OCI-LY7 (cell line): ENCODE measurements around the gene AEN. TPM values are rescaled to one million over a fixed set of nuclear protein-coding genes. Genes with fewer than 3 reads are reported as not detected.

Experiments used
- BruUV-seq: library from RNA; stranded (reverse); fragments of 400-500 nt; replicated peaks from 2 replicates; lab custom pipeline; 2021; lab: Mats Ljungman, UMichigan
- CTCF ChIA-PET: fragments of 300-600 bp; sonication (Branson Sonifier 250); formaldehyde crosslinking; loops from one replicate; lab custom pipeline; 2022; ENCODE audit warnings: antibody characterized with exemption; ENCODE audit not compliant: unreplicated experiment; lab: Charles Lee
- POLR2A ChIA-PET: fragments of 300-600 bp; sonication (Branson Sonifier 250); formaldehyde crosslinking; loops from one replicate; lab custom pipeline; 2022; ENCODE audit warnings: antibody characterized with exemption; lab: Charles Lee
- DNase-seq: peaks from one replicate; pipeline ENCODE4 v3.0.0-alpha.2; 2015; ENCODE audit warnings: low spot score
- H2AFZ ChIP-seq: fragments of 200-600 bp; sonication (generic), shearing (Covaris generic); 2 replicates; pipeline ENCODE4 v1.6.1; 2014; ENCODE audit warnings: mild to moderate bottlenecking, antibody characterized with exemption, low read length, moderate library complexity
- H3K27ac ChIP-seq: fragments of 200-600 bp; sonication (generic); 2 replicates; pipeline ENCODE4 v1.5.1; 2014; ENCODE audit warnings: mixed run types, low read depth, mild to moderate bottlenecking, moderate library complexity, low read length, inconsistent platforms; ENCODE audit not compliant: poor library complexity, severe bottlenecking
- H3K36me3 ChIP-seq: fragments of 200-600 bp; sonication (generic); 2 replicates; pipeline ENCODE4 v1.6.1; 2014; ENCODE audit warnings: mild to moderate bottlenecking, antibody characterized with exemption, low read length, moderate library complexity, mixed read lengths; ENCODE audit not compliant: insufficient read depth
- H3K4me1 ChIP-seq: fragments of 200-600 bp; sonication (generic); 2 replicates; pipeline ENCODE4 v1.5.1; 2014; ENCODE audit warnings: mild to moderate bottlenecking, low read length; ENCODE audit not compliant: insufficient read depth, poor library complexity, severe bottlenecking
- H3K4me2 ChIP-seq: fragments of 200-600 bp; sonication (generic); 2 replicates; pipeline ENCODE4 v1.6.1; 2014; ENCODE audit warnings: mild to moderate bottlenecking, low read length
- H3K4me3 ChIP-seq: fragments of 200-600 bp; sonication (generic); 2 replicates; pipeline ENCODE4 v1.5.1; 2014; ENCODE audit warnings: mild to moderate bottlenecking, low read depth, low read length; ENCODE audit not compliant: poor library complexity, severe bottlenecking
- H3K79me2 ChIP-seq: fragments of 200-600 bp; sonication (generic); 2 replicates; pipeline ENCODE4 v1.6.1; 2016; ENCODE audit warnings: low read depth, mild to moderate bottlenecking, low read length, moderate library complexity, mixed read lengths; ENCODE audit not compliant: insufficient read depth
- H3K9me2 ChIP-seq: fragments of 200-600 bp; sonication (generic); 2 replicates; pipeline ENCODE4 v1.6.1; 2016; ENCODE audit warnings: mild to moderate bottlenecking, low read length, mixed read lengths; ENCODE audit not compliant: insufficient read depth
- H3K9me3 ChIP-seq: fragments of 200-600 bp; sonication (generic); 2 replicates; pipeline ENCODE4 v1.6.1; 2014; ENCODE audit warnings: mild to moderate bottlenecking, mixed run types, low read length, mixed read lengths
- H4K20me1 ChIP-seq: fragments of 200-600 bp; sonication (generic); 2 replicates; pipeline ENCODE4 v1.6.1; 2014; ENCODE audit warnings: mild to moderate bottlenecking, antibody characterized with exemption, low read length, moderate library complexity, mixed read lengths; ENCODE audit not compliant: insufficient read depth
- CTCF ChIP-seq: fragments of 200-600 bp; sonication (generic); conservative IDR thresholded peaks from 2 replicates; pipeline ENCODE4 v1.5.1; 2014; ENCODE audit warnings: mild to moderate bottlenecking, antibody characterized with exemption, low read length, moderate library complexity, mixed read lengths
- EZH2phosphoT487 ChIP-seq: fragments of 200-600 bp; sonication (generic); IDR thresholded peaks from 2 replicates; pipeline ENCODE4 v1.6.1; 2018; ENCODE audit warnings: low read depth, borderline replicate concordance, mild to moderate bottlenecking, mixed run types, antibody characterized with exemption, low read length, moderate library complexity, mixed read lengths
- intact Hi-C: fragments of 100-400 bp; cut with micrococcal nuclease; formaldehyde crosslinking; loops from one replicate; pipeline ENCODE4 v1.10.0; 2022; ENCODE audit not compliant: unreplicated experiment
- total RNA-seq, 2 experiments: library from RNA; depleted of rRNA in 1 of 2; stranded (reverse); fragments of >200 nt in 1 of 2; shearing (Covaris generic) in 1 of 2; gene quantifications; 2 replicates each; pipeline ENCODE4 v1.2.3, GENCODE V29; 2014 to 2022

The AEN gene
- total RNA-seq, 2 experiments from 2014 or later, result 43.1 to 66.6 TPM

GRCh38 chr15:88651971-88652370 is 30.8 kb downstream of the AEN start:
- no peak overlapping the region for H3K4me2 ChIP-seq
- H2AFZ ChIP-seq, result no peak overlapping the region
- peaks cover 79% of the 10 kb centered on the region for H3K36me3 ChIP-seq
- BruUV-seq, result no TSS peak
- H3K79me2 ChIP-seq, result peaks cover 11% of the 10 kb centered on the region; the same call in 1 of the 2 replicates
- no peaks in the 10 kb centered on the region for H3K9me2 ChIP-seq
- no peak overlapping the region for H3K4me3 ChIP-seq
- POLR2A ChIA-PET, result no interaction called here
- H4K20me1 ChIP-seq, result peaks cover 3% of the 10 kb centered on the region; the same call in 1 of the 2 replicates
- no peak for DNase-seq
- CTCF ChIA-PET, result no interaction called here
- H3K27ac ChIP-seq, result no peak overlapping the region
- peaks cover 70% of the 10 kb centered on the region for H3K4me1 ChIP-seq
- no peak for TF ChIP-seq EZH2phosphoT487
- TF ChIP-seq CTCF, result no peak
- peaks cover 13% of the 10 kb centered on the region; the same call in 1 of the 2 replicates for H3K9me3 ChIP-seq
- intact Hi-C loops, result no loop called here

- no TSS peak for BruUV-seq
- TF ChIP-seq CTCF, result no peak
- TF ChIP-seq EZH2phosphoT487, result no peak
- Histone ChIP-seq H3K27ac (no peak overlapping the region), H3K9me2 (no peaks in the 10 kb centered on the region), H3K4me3 (no peak overlapping the region), H3K36me3 (peaks cover 85% of the 10 kb centered on the region), H3K4me2 (no peak overlapping the region), H4K20me1 (peaks cover 3% of the 10 kb centered on the region; the same call in 1 of the 2 replicates), H2AFZ (no peak overlapping the region), H3K79me2 (peaks cover 11% of the 10 kb centered on the region; the same call in 1 of the 2 replicates), H3K4me1 (peaks cover 70% of the 10 kb centered on the region), H3K9me3 (peaks cover 13% of the 10 kb centered on the region; the same call in 1 of the 2 replicates)
- ChIA-PET CTCF (no interaction called here), POLR2A (interaction anchor here (1.1 kb wide), 1 partner anchor 26 kb away, joined by 3 read pairs; no protein-coding TSS in a partner anchor)
- intact Hi-C loops, result no loop called here
- DNase-seq, result no peak
These were observed 31.5 kb downstream of the AEN start for GRCh38 chr15:88652456-88653199.
